Tibial artery (tissue), 4 donors: Measurements from ENCODE around the gene DYNLT4.
"Not testable (repeated sequence)": the region's sequence is repeated elsewhere in the genome, so short reads cannot be mapped to it uniquely, and the experiment has no call there.

Source experiments
- DNase-seq, 2 donors: peaks; one replicate each; pipeline ENCODE4 v3.0.0-alpha.2; 2019
- H3K27ac ChIP-seq, 2 donors: fragments of 200-600 bp; sonication (generic) in 1 of 2; 1 replicate in 1 of 2; 2 replicates in 1 of 2; pipeline ENCODE4 v1.5.1; 2018 to 2019; ENCODE audit warnings: mild to moderate bottlenecking in 1 of 2
- H3K27me3 ChIP-seq, 2 donors: fragments of 200-600 bp; sonication (generic) in 1 of 2; one replicate each; pipeline versions ENCODE4 v1.5.1 to v1.6.0; 2016 to 2019
- H3K36me3 ChIP-seq, 3 donors: fragments of 200-600 bp; sonication (generic) in 2 of 3; one replicate each; pipeline ENCODE4 v1.5.1; 2016 to 2019; ENCODE audit warnings: mild to moderate bottlenecking in 2 of 3
- H3K4me1 ChIP-seq, 4 donors: fragments of 200-600 bp; sonication (generic) in 2 of 4; 1 replicate in 3 of 4; 2 replicates in 1 of 4; pipeline ENCODE4 v1.5.1; 2016 to 2019
- H3K4me3 ChIP-seq, 2 donors: fragments of 200-600 bp; sonication (generic) in 1 of 2; 1 replicate in 1 of 2; 2 replicates in 1 of 2; pipeline ENCODE4 v1.5.1; 2018 to 2019; ENCODE audit warnings: mild to moderate bottlenecking in 2 of 2
- H3K9me3 ChIP-seq, 3 donors: fragments of 200-600 bp; sonication (generic) in 1 of 3; one replicate each; pipeline ENCODE4 v1.5.1; 2016 to 2019
- CTCF ChIP-seq, 2 experiments: fragments of 200-600 bp in 1 of 2; fragments of 450-650 bp in 1 of 2; IDR thresholded peaks; one replicate each; pipeline ENCODE4 v1.5.1; 2017 to 2019; ENCODE audit warnings: antibody characterized with exemption in 2 of 2, mild to moderate bottlenecking in 1 of 2, moderate library complexity in 1 of 2
- intact Hi-C: fragments of 100-400 bp; cut with DNase I; formaldehyde crosslinking; loops from one replicate; pipeline ENCODE4 v1.15.0; 2023; ENCODE audit warnings: low total_unique reads

The DYNLT4 gene

DNA sequence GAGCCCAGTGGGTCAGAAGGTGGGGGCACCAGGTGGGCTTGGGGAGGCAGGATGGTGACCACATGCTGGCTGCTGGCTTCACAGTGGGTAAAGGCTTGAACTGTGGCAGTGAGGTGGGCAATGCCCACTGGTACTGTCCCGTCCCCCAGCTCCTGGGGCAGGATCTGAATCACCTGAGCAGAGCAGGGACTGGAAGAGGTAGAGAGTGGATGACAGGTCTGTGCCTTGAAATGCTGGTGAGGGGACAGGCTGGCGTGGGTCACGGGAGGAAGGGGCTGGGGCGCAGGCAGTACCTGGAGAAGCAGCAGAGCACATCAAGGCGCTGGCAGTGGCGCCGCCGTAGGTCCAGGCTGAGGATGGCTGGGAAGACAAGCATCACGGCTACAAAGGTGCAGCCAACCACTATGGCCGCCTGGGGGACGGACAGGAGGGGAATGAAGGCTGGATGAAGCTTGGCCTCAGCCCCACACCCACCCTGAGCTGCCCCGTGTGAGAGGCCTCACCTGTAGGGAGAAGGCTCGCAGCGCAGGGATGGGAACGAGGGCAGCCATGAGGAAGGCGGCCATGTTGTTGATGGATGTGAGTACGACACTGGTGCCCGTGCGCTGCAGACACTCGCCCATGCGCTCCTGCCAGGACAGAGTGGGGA lies 21.0 kb upstream of the DYNLT4 start:
- Histone ChIP-seq H3K9me3 (no peaks in the 10 kb centered on the region), H3K27ac (no peak overlapping the region), H3K36me3 (peaks cover 0 to 20% (median 0%) of the 10 kb centered on the region in 3 donors), H3K4me1 (no peaks in the 10 kb centered on the region), H3K4me3 (no peak overlapping the region), H3K27me3 (no peaks in the 10 kb centered on the region)
- intact Hi-C loops = no loop called here
- DNase-seq = no peak
- no peak for TF ChIP-seq CTCF (IDR thresholded peaks at IDR 0.05)

GRCh38 chr1:44827197-44828002 lies 20.2 kb upstream of the DYNLT4 start:
- H3K27ac ChIP-seq = peak overlapping the region in 1 of 2 donors; percentile 28
- intact Hi-C loops = no loop called here
- H3K9me3 ChIP-seq = no peaks in the 10 kb centered on the region
- TF ChIP-seq CTCF (IDR thresholded peaks at IDR 0.05) = no peak
- H3K36me3 ChIP-seq = peaks cover 0 to 20% (median 0%) of the 10 kb centered on the region in 3 donors
- H3K4me1 ChIP-seq = no peaks in the 10 kb centered on the region
- H3K4me3 ChIP-seq = no peak overlapping the region
- no peak for DNase-seq
- H3K27me3 ChIP-seq = no peaks in the 10 kb centered on the region

- peak overlapping the region in 1 of 2 donors; percentile 8 for H3K4me3 ChIP-seq
- DNase-seq = peak; percentile 78 to 87
- peak overlapping the region in 1 of 2 donors; percentile 28 for H3K27ac ChIP-seq
- H3K36me3 ChIP-seq = peaks cover 0 to 20% (median 0%) of the 10 kb centered on the region in 3 donors
- intact Hi-C loops = no loop called here
- TF ChIP-seq CTCF (IDR thresholded peaks at IDR 0.05) = no peak
- H3K27me3 ChIP-seq = no peaks in the 10 kb centered on the region
- no peaks in the 10 kb centered on the region for H3K4me1 ChIP-seq
- H3K9me3 ChIP-seq = no peaks in the 10 kb centered on the region
Measured at GRCh38 chr1:44826375-44827196, 19.4 kb upstream of the DYNLT4 start.

GRCh38 chr1:44824392-44824791 lies 17.2 kb upstream of the DYNLT4 start:
- DNase-seq = peak in 1 of 2 donors; percentile 1
- intact Hi-C loops = not testable (repeated sequence)

GRCh38 chr1:44822981-44823451 lies 15.9 kb upstream of the DYNLT4 start:
- H3K4me1 ChIP-seq = peaks cover 0 to 27% (median 18%) of the 10 kb centered on the region in 4 donors
- no peak overlapping the region for H3K27ac ChIP-seq
- H3K4me3 ChIP-seq = no peak overlapping the region
- peaks cover 0 to 10% (median 0%) of the 10 kb centered on the region in 3 donors for H3K36me3 ChIP-seq
- no peaks in the 10 kb centered on the region for H3K9me3 ChIP-seq
- no peak for TF ChIP-seq CTCF (IDR thresholded peaks at IDR 0.05)
- intact Hi-C loops = no loop called here
- peak in 1 of 2 donors; percentile 23 for DNase-seq
- H3K27me3 ChIP-seq = no peaks in the 10 kb centered on the region

More at GRCh38 chr1:44824392-44824791, 17.2 kb upstream of the DYNLT4 start:
- Histone ChIP-seq H3K36me3 (peaks cover 0 to 17% (median 0%) of the 10 kb centered on the region in 3 donors), H3K4me1 (peaks cover 0 to 14% (median 10%) of the 10 kb centered on the region in 4 donors)
- not testable (repeated sequence) for H3K9me3 ChIP-seq, H3K27me3 ChIP-seq, H3K4me3 ChIP-seq, H3K27ac ChIP-seq
